ENCODE results near the gene TNFRSF11A. TPM values are rescaled to one million over a fixed set of nuclear protein-coding genes. Genes with fewer than 3 reads are reported as not detected.

TNFRSF11A gene
- total RNA-seq, 1 donor = under 0.01 TPM

- no peak overlapping the region for H3K4me2 ChIP-seq (ENCODE audit: insufficient read depth, low read length)
- H3K27ac ChIP-seq (ENCODE audit: low read depth, low read length) = no peak overlapping the region
- peak; percentile 86 for DNase-seq (ENCODE audit: insufficient read length, low spot score, missing footprints)
These were observed 6.7 kb downstream of the TNFRSF11A start for GRCh38 chr18:62331581-62332356.

GRCh38 chr18:62332431-62332830 is 7.3 kb downstream of the TNFRSF11A start:
- H3K79me2 ChIP-seq (ENCODE audit: insufficient read depth, low read length) = no peaks in the 10 kb centered on the region
- no peak for TF ChIP-seq CTCF (IDR thresholded peaks at IDR 0.05; ENCODE audit: extremely low read depth, low read depth, low read length)

More at GRCh38 chr18:62331581-62332356, 6.7 kb downstream of the TNFRSF11A start:
- Histone ChIP-seq H3K9me3 (ENCODE audit: low read depth, low read length) (no peaks in the 10 kb centered on the region), H3K4me1 (ENCODE audit: insufficient read depth, low read length) (peaks cover 39% of the 10 kb centered on the region), H2AFZ (ENCODE audit: low read length) (no peak overlapping the region), H3K4me3 (ENCODE audit: insufficient read depth, low read length) (no peak overlapping the region), H3K36me3 (ENCODE audit: insufficient read depth, low read length) (no peaks in the 10 kb centered on the region), H3K79me2 (ENCODE audit: insufficient read depth, low read length) (no peaks in the 10 kb centered on the region), H4K20me1 (ENCODE audit: insufficient read depth, low read length) (no peaks in the 10 kb centered on the region), H3K27me3 (ENCODE audit: insufficient read depth, low read length) (peaks cover 15% of the 10 kb centered on the region)
- TF ChIP-seq CTCF (IDR thresholded peaks at IDR 0.05; ENCODE audit: extremely low read depth, low read depth, low read length) = no peak

GRCh38 chr18:62332964-62333695 is 8.0 kb downstream of the TNFRSF11A start:
- H3K36me3 ChIP-seq (ENCODE audit: insufficient read depth, low read length) = no peaks in the 10 kb centered on the region
- no peak overlapping the region for H2AFZ ChIP-seq (ENCODE audit: low read length)
- H3K9me3 ChIP-seq (ENCODE audit: low read depth, low read length) = no peaks in the 10 kb centered on the region
- no peak overlapping the region for H3K4me3 ChIP-seq (ENCODE audit: insufficient read depth, low read length)
- no peak for TF ChIP-seq CTCF (IDR thresholded peaks at IDR 0.05; ENCODE audit: extremely low read depth, low read depth, low read length)
- H3K4me2 ChIP-seq (ENCODE audit: insufficient read depth, low read length) = no peak overlapping the region
- H4K20me1 ChIP-seq (ENCODE audit: insufficient read depth, low read length) = no peaks in the 10 kb centered on the region
- H3K27ac ChIP-seq (ENCODE audit: low read depth, low read length) = no peak overlapping the region
- no peaks in the 10 kb centered on the region for H3K79me2 ChIP-seq (ENCODE audit: insufficient read depth, low read length)
- peaks cover 39% of the 10 kb centered on the region for H3K4me1 ChIP-seq (ENCODE audit: insufficient read depth, low read length)
- H3K27me3 ChIP-seq (ENCODE audit: insufficient read depth, low read length) = peaks cover 1% of the 10 kb centered on the region
- DNase-seq (ENCODE audit: insufficient read length, low spot score, missing footprints) = no peak

More at GRCh38 chr18:62332431-62332830, 7.3 kb downstream of the TNFRSF11A start:
- Histone ChIP-seq H3K4me2 (ENCODE audit: insufficient read depth, low read length) (no peak overlapping the region), H3K36me3 (ENCODE audit: insufficient read depth, low read length) (no peaks in the 10 kb centered on the region), H2AFZ (ENCODE audit: low read length) (no peak overlapping the region), H3K9me3 (ENCODE audit: low read depth, low read length) (no peaks in the 10 kb centered on the region), H3K4me3 (ENCODE audit: insufficient read depth, low read length) (no peak overlapping the region), H3K27me3 (ENCODE audit: insufficient read depth, low read length) (peaks cover 8% of the 10 kb centered on the region), H4K20me1 (ENCODE audit: insufficient read depth, low read length) (no peaks in the 10 kb centered on the region), H3K4me1 (ENCODE audit: insufficient read depth, low read length) (peaks cover 39% of the 10 kb centered on the region), H3K27ac (ENCODE audit: low read depth, low read length) (no peak overlapping the region)
- no peak for DNase-seq (ENCODE audit: insufficient read length, low spot score, missing footprints)

- Histone ChIP-seq H3K4me1 (ENCODE audit: insufficient read depth, low read length) (peaks cover 40% of the 10 kb centered on the region), H2AFZ (ENCODE audit: low read length) (peak overlapping the region; percentile 56), H3K79me2 (ENCODE audit: insufficient read depth, low read length) (no peaks in the 10 kb centered on the region), H3K36me3 (ENCODE audit: insufficient read depth, low read length) (no peaks in the 10 kb centered on the region), H3K4me2 (ENCODE audit: insufficient read depth, low read length) (peak overlapping the region; percentile 10), H3K27me3 (ENCODE audit: insufficient read depth, low read length) (no peaks in the 10 kb centered on the region), H3K27ac (ENCODE audit: low read depth, low read length) (no peak overlapping the region), H3K9me3 (ENCODE audit: low read depth, low read length) (no peaks in the 10 kb centered on the region), H3K4me3 (ENCODE audit: insufficient read depth, low read length) (no peak overlapping the region), H4K20me1 (ENCODE audit: insufficient read depth, low read length) (no peaks in the 10 kb centered on the region)
- TF ChIP-seq CTCF (IDR thresholded peaks at IDR 0.05; ENCODE audit: extremely low read depth, low read depth, low read length) = no peak
- peak; percentile 92 for DNase-seq (ENCODE audit: insufficient read length, low spot score, missing footprints)
These were observed 9.0 kb downstream of the TNFRSF11A start for GRCh38 chr18:62334120-62334519.

Measured in osteoblast (primary cell).